ENCODE measurements around the gene PSMG4.
A peak's percentile ranks its signal among the peaks of the same experiment; 100 is the strongest.
"Not testable (repeated sequence)": the region's sequence is repeated elsewhere in the genome, so short reads cannot be mapped to it uniquely, and the experiment has no call there.

PSMG4 gene

GRCh38 chr6:3230900-3231246 is 27.9 kb upstream of the PSMG4 start:
- DNase-seq = peak; percentile 64

GRCh38 chr6:3231247-3232016 is 27.3 kb upstream of the PSMG4 start:
- peak; percentile 80 for DNase-seq

GRCh38 chr6:3232017-3232945 is 26.5 kb upstream of the PSMG4 start:
- DNase-seq = peak; percentile 53

- DNase-seq = no peak
Observed at GRCh38 chr6:3233321-3233720, 25.4 kb upstream of the PSMG4 start.

- DNase-seq = no peak
Observed at GRCh38 chr6:3233904-3234303, 24.8 kb upstream of the PSMG4 start.

GRCh38 chr6:3235486-3235885 is 23.3 kb upstream of the PSMG4 start:
- DNase-seq = no peak

GRCh38 chr6:3236005-3236404 is 22.7 kb upstream of the PSMG4 start:
- DNase-seq = no peak

- DNase-seq = no peak
Observed at GRCh38 chr6:3237761-3238662, 20.7 kb upstream of the PSMG4 start.

GRCh38 chr6:3239110-3239830 is 19.5 kb upstream of the PSMG4 start:
- no peak for DNase-seq

- no peak for DNase-seq
Observed at GRCh38 chr6:3240595-3240994, 18.2 kb upstream of the PSMG4 start.

GRCh38 chr6:3241745-3242144 is 17.0 kb upstream of the PSMG4 start:
- not testable (repeated sequence) for DNase-seq

GRCh38 chr6:3242768-3243167 is 16.0 kb upstream of the PSMG4 start:
- DNase-seq = no peak

- no peak for DNase-seq
Observed at GRCh38 chr6:3244003-3244831, 14.5 kb upstream of the PSMG4 start.

GRCh38 chr6:3244832-3245161 is 13.9 kb upstream of the PSMG4 start:
- DNase-seq = not testable (repeated sequence)

- no peak for DNase-seq
Observed at GRCh38 chr6:3245216-3245615, 13.5 kb upstream of the PSMG4 start.

- peak; percentile 54 for DNase-seq
Observed at GRCh38 chr6:3247255-3248146, 11.2 kb upstream of the PSMG4 start.

- DNase-seq = no peak
Observed at GRCh38 chr6:3249821-3250220, 8.9 kb upstream of the PSMG4 start.

GRCh38 chr6:3250231-3250675 is 8.5 kb upstream of the PSMG4 start:
- no peak for DNase-seq

GRCh38 chr6:3251462-3252314 is 7.1 kb upstream of the PSMG4 start:
- peak; percentile 38 for DNase-seq
